SK-N-SH treated with all-trans-retinoic acid at 6 μM for 48 hours (cell line): ENCODE data around the gene MAP3K7CL.
"Not testable (repeated sequence)": the region's sequence is repeated elsewhere in the genome, so short reads cannot be mapped to it uniquely, and the experiment has no call there.

Experiments
- ARNTL ChIP-seq: fragments of 450-650 bp; formaldehyde crosslinking; IDR thresholded peaks from 2 replicates; pipeline ENCODE4 v1.5.0; 2020; ENCODE audit warnings: low read depth, mild to moderate bottlenecking, moderate library complexity, borderline replicate concordance
- ZFP3 ChIP-seq: fragments of 250-450 bp; sonication (Bioruptor Pico); IDR thresholded peaks from 2 replicates; pipeline ENCODE4 v1.5.0; 2020; ENCODE audit warnings: mild to moderate bottlenecking, moderate library complexity

- not testable (repeated sequence) for TF ChIP-seq ARNTL; ZFP3 (CRISPR knock-in tag)
These were observed 32.4 kb downstream of the MAP3K7CL start for GRCh38 chr21:29162825-29163224.
